Measurements from ENCODE around the gene DYNLT4.

GRCh38 chr1:44822131-44822701 lies 15.1 kb upstream of the DYNLT4 start:
- TF ChIP-seq POLR2A (IDR thresholded peaks at IDR 0.05) = no peak
- no peak for TF ChIP-seq CTCF (IDR thresholded peaks at IDR 0.05)

Measured in adrenal gland (tissue), 5 donors.